DLD1 (cell line): ENCODE data around the gene GCLC.

ENCODE experiments used
- in situ Hi-C: cut with HindIII; loops from 2 replicates; pipeline ENCODE4 v1.10.0; 2017; ENCODE audit warnings: low sequenced_read_pairs

Gene GCLC

GRCh38 chr6:53461041-53461656 lies 83.8 kb downstream of the GCLC start:
- in situ Hi-C loops = no loop called here

- in situ Hi-C loops = no loop called here
These were observed 86.6 kb downstream of the GCLC start for GRCh38 chr6:53458105-53458866.

GRCh38 chr6:53456809-53457208 lies 88.1 kb downstream of the GCLC start:
- in situ Hi-C loops = no loop called here

- in situ Hi-C loops = no loop called here
These were observed 89.2 kb downstream of the GCLC start for GRCh38 chr6:53455678-53456077.

GRCh38 chr6:53451165-53451564 lies 93.7 kb downstream of the GCLC start:
- in situ Hi-C loops = no loop called here

- in situ Hi-C loops = no loop called here
These were observed 97.0 kb downstream of the GCLC start for GRCh38 chr6:53447865-53448264.
